ENCODE data around the gene MRPL28.

GRCh38 chr16:361872-362701, 8.3 kb downstream of the MRPL28 start:
- TF ChIP-seq CTCF (IDR thresholded peaks at IDR 0.05) (peak; percentile 90), ZFX (IDR thresholded peaks at IDR 0.05; ENCODE audit: borderline replicate concordance) (no peak)
